Measurements from ENCODE around the gene TSPAN8. TPM values are rescaled to one million over a fixed set of nuclear protein-coding genes. Genes with fewer than 3 reads are reported as not detected.

Gene TSPAN8
- total and polyA plus RNA-seq, 10 of the 15 experiments (the other 5 are each of a cell fraction or from before 2014, with no cell fraction given), result 0.16 to 0.49 TPM; not detected in 8

DNA sequence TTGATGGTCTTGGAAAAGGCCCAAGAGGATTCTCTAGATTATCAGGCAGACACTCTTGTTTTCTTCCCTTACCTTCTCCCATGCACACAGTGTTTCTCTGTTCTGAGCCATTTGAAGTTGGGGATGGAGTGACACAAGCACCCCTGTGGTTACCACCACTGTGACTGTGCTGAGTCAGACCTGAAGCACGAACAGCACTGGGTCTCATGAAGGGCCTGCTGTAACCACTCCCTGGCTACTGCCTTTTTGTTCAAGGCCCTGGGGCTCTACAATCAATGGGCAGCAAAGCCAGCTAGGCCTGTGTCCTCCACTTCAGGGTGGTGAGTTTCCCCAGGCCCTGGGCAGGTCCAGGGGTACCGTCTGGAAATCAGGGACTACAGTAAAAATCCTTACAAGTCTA lies 65.5 kb downstream of the TSPAN8 start:
- TF ChIP-seq EZH2 (IDR thresholded peaks at IDR 0.05; ENCODE audit: borderline replicate concordance, control insufficient read depth, low read depth, low read length) (no peak), NRF1 (conservative IDR thresholded peaks at IDR 0.05; ENCODE audit: low read depth, low read length) (no peak), MTA2 (IDR thresholded peaks at IDR 0.05; ENCODE audit: low read depth) (no peak), EP300 (IDR thresholded peaks at IDR 0.05; ENCODE audit: borderline replicate concordance in 1 of 2, control insufficient read depth in 1 of 2, low read depth in 2 of 2, low read length in 2 of 2) (no peak), YBX1 (IDR thresholded peaks at IDR 0.05) (no peak), NFXL1 (IDR thresholded peaks at IDR 0.05; ENCODE audit: borderline replicate concordance) (no peak), GATAD2B (conservative IDR thresholded peaks at IDR 0.05; ENCODE audit: low read depth) (no peak), WRNIP1 (IDR thresholded peaks at IDR 0.05; ENCODE audit: borderline replicate concordance, low read depth, low read length) (no peak), SREBF2 (IDR thresholded peaks at IDR 0.05; ENCODE audit: low read length) (no peak)
- TF ChIP-seq, protein P1, sequence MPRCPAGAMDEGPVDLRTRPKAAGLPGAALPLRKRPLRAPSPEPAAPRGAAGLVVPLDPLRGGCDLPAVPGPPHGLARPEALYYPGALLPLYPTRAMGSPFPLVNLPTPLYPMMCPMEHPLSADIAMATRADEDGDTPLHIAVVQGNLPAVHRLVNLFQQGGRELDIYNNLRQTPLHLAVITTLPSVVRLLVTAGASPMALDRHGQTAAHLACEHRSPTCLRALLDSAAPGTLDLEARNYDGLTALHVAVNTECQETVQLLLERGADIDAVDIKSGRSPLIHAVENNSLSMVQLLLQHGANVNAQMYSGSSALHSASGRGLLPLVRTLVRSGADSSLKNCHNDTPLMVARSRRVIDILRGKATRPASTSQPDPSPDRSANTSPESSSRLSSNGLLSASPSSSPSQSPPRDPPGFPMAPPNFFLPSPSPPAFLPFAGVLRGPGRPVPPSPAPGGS (IDR thresholded peaks at IDR 0.05; ENCODE audit: borderline replicate concordance, insufficient read depth, low read depth, low read length, poor library complexity, severe bottlenecking), result no peak
- TF ChIP-seq, protein P2, sequence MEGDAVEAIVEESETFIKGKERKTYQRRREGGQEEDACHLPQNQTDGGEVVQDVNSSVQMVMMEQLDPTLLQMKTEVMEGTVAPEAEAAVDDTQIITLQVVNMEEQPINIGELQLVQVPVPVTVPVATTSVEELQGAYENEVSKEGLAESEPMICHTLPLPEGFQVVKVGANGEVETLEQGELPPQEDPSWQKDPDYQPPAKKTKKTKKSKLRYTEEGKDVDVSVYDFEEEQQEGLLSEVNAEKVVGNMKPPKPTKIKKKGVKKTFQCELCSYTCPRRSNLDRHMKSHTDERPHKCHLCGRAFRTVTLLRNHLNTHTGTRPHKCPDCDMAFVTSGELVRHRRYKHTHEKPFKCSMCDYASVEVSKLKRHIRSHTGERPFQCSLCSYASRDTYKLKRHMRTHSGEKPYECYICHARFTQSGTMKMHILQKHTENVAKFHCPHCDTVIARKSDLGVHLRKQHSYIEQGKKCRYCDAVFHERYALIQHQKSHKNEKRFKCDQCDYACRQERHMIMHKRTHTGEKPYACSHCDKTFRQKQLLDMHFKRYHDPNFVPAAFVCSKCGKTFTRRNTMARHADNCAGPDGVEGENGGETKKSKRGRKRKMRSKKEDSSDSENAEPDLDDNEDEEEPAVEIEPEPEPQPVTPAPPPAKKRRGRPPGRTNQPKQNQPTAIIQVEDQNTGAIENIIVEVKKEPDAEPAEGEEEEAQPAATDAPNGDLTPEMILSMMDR (IDR thresholded peaks at IDR 0.05 in 2 of 3, conservative IDR thresholded peaks at IDR 0.05 in 1 of 3; ENCODE audit: control insufficient read depth in 2 of 3, extremely low read depth in 1 of 3, insufficient read depth in 1 of 3, low read depth in 3 of 3, low read length in 3 of 3), result no peak
- TF ChIP-seq, protein P3, sequence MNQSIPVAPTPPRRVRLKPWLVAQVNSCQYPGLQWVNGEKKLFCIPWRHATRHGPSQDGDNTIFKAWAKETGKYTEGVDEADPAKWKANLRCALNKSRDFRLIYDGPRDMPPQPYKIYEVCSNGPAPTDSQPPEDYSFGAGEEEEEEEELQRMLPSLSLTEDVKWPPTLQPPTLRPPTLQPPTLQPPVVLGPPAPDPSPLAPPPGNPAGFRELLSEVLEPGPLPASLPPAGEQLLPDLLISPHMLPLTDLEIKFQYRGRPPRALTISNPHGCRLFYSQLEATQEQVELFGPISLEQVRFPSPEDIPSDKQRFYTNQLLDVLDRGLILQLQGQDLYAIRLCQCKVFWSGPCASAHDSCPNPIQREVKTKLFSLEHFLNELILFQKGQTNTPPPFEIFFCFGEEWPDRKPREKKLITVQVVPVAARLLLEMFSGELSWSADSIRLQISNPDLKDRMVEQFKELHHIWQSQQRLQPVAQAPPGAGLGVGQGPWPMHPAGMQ (IDR thresholded peaks at IDR 0.05; ENCODE audit: borderline replicate concordance), result no peak
- TF ChIP-seq, protein P4, sequence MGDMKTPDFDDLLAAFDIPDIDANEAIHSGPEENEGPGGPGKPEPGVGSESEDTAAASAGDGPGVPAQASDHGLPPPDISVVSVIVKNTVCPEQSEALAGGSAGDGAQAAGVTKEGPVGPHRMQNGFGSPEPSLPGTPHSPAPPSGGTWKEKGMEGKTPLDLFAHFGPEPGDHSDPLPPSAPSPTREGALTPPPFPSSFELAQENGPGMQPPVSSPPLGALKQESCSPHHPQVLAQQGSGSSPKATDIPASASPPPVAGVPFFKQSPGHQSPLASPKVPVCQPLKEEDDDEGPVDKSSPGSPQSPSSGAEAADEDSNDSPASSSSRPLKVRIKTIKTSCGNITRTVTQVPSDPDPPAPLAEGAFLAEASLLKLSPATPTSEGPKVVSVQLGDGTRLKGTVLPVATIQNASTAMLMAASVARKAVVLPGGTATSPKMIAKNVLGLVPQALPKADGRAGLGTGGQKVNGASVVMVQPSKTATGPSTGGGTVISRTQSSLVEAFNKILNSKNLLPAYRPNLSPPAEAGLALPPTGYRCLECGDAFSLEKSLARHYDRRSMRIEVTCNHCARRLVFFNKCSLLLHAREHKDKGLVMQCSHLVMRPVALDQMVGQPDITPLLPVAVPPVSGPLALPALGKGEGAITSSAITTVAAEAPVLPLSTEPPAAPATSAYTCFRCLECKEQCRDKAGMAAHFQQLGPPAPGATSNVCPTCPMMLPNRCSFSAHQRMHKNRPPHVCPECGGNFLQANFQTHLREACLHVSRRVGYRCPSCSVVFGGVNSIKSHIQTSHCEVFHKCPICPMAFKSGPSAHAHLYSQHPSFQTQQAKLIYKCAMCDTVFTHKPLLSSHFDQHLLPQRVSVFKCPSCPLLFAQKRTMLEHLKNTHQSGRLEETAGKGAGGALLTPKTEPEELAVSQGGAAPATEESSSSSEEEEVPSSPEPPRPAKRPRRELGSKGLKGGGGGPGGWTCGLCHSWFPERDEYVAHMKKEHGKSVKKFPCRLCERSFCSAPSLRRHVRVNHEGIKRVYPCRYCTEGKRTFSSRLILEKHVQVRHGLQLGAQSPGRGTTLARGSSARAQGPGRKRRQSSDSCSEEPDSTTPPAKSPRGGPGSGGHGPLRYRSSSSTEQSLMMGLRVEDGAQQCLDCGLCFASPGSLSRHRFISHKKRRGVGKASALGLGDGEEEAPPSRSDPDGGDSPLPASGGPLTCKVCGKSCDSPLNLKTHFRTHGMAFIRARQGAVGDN (IDR thresholded peaks at IDR 0.05), result no peak
- ChIA-PET RAD21 (ENCODE audit: unreplicated experiment) (no interaction called here), CTCF (no interaction called here), SMC1A (ENCODE audit: uncharacterized antibody, unreplicated experiment) (no interaction called here), POLR2A (no interaction called here)
- Histone ChIP-seq H3K4me1 (ENCODE audit: control insufficient read depth, insufficient read depth, low read length) (no peaks in the 10 kb centered on the region), H3K9me3 (replicated peaks; ENCODE audit: control insufficient read depth, insufficient read depth, low read length) (no peaks in the 10 kb centered on the region), H3K36me3 (ENCODE audit: control insufficient read depth in 2 of 2, insufficient read depth in 2 of 2, low read length in 1 of 2) (no peaks in the 10 kb centered on the region), H3K79me2 (ENCODE audit: control insufficient read depth, insufficient read depth, low read length) (no peaks in the 10 kb centered on the region), H2AFZ (ENCODE audit: control insufficient read depth, low read depth, low read length) (no peak overlapping the region), H3K27ac (ENCODE audit: control insufficient read depth, insufficient read depth) (no peak overlapping the region), H3K9ac (ENCODE audit: control insufficient read depth, insufficient read depth, low read length) (no peak overlapping the region), H3K4me2 (ENCODE audit: control insufficient read depth, insufficient read depth) (no peak overlapping the region), H3K4me3 (no peak overlapping the region), H3K27me3 (replicated peaks in 1 of 2; ENCODE audit: control insufficient read depth in 2 of 2, insufficient read depth in 2 of 2, low read length in 1 of 2) (no peaks in the 10 kb centered on the region), H4K20me1 (ENCODE audit: control insufficient read depth, insufficient read depth) (no peaks in the 10 kb centered on the region)
- 0% methylated on average over 2 of the region's 2 CpGs for WGBS (ENCODE audit: insufficient coverage, insufficient replicate concordance, low lambda C conversion rate, missing lambda C conversion rate)
- no peak for DNase-seq (ENCODE audit: low read depth, low spot score)
- in situ Hi-C loops (cut with MboI) (no loop called here), intact Hi-C loops (cut with micrococcal nuclease; ENCODE audit: unreplicated experiment) (no loop called here)
- no TSS peak for BruUV-seq (replicated peaks)
- no peak for ATAC-seq
- no peak for FAIRE-seq
